Breast epithelium (tissue), 3 donors: ENCODE data around the gene GCFC2.

Source experiments
- POLR2A ChIP-seq: fragments of 450-650 bp; IDR thresholded peaks from one replicate; pipeline ENCODE4 v1.6.1; 2016; ENCODE audit warnings: antibody characterized with exemption, mild to moderate bottlenecking, moderate library complexity
- TF ChIP-seq, protein P1 (sequence below), 3 donors: fragments of 450-650 bp; IDR thresholded peaks; one replicate each; pipeline ENCODE4 v1.5.1; 2016 to 2017; ENCODE audit warnings: antibody characterized with exemption in 3 of 3, mild to moderate bottlenecking in 3 of 3, moderate library complexity in 3 of 3

DNA sequence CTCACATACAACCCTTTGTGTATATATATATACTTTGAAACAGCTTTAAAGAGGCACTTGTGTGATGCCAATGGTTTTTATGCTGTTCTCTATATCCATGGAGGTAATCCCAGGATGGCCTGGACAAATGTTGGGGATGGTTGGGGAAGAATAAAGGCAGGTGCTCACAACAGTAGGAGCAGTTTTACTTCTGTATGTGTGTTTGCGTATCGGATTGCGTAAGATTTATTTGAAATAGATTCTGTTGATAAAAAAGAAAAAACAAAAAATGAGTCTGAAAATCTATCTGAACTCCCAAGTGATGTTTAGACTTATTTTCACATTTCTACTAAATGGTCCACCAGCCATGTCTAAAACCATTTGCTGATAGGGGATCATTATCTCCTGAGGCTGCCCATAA is 34.8 kb downstream of the GCFC2 start:
- TF ChIP-seq, protein P1, sequence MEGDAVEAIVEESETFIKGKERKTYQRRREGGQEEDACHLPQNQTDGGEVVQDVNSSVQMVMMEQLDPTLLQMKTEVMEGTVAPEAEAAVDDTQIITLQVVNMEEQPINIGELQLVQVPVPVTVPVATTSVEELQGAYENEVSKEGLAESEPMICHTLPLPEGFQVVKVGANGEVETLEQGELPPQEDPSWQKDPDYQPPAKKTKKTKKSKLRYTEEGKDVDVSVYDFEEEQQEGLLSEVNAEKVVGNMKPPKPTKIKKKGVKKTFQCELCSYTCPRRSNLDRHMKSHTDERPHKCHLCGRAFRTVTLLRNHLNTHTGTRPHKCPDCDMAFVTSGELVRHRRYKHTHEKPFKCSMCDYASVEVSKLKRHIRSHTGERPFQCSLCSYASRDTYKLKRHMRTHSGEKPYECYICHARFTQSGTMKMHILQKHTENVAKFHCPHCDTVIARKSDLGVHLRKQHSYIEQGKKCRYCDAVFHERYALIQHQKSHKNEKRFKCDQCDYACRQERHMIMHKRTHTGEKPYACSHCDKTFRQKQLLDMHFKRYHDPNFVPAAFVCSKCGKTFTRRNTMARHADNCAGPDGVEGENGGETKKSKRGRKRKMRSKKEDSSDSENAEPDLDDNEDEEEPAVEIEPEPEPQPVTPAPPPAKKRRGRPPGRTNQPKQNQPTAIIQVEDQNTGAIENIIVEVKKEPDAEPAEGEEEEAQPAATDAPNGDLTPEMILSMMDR (IDR thresholded peaks at IDR 0.05) = no peak
- no peak for TF ChIP-seq POLR2A
